Osteoblast (primary cell): ENCODE results near the gene TINAGL1. TPM values are rescaled to one million over a fixed set of nuclear protein-coding genes. Genes with fewer than 3 reads are reported as not detected.

ENCODE experiments used
- DNase-seq: peaks from one replicate; pipeline ENCODE4 v3.0.0; 2011; ENCODE audit warnings: low spot score, mixed read lengths; ENCODE audit not compliant: insufficient read length; ENCODE audit errors: missing footprints
- H2AFZ ChIP-seq: 2 replicates; pipeline ENCODE4 v1.6.0; 2011; ENCODE audit warnings: mild to moderate bottlenecking, low read length
- H3K27ac ChIP-seq: 2 replicates; pipeline ENCODE4 v1.5.1; 2011; ENCODE audit warnings: mild to moderate bottlenecking, low read depth, low read length, moderate library complexity
- H3K27me3 ChIP-seq: 2 replicates; pipeline ENCODE4 v1.6.0; 2012; ENCODE audit warnings: mild to moderate bottlenecking, control low read depth, inconsistent platforms, low read length, moderate library complexity; ENCODE audit not compliant: insufficient read depth
- H3K36me3 ChIP-seq: 2 replicates; pipeline ENCODE4 v1.5.1; 2011; ENCODE audit warnings: mild to moderate bottlenecking, low read length, control low read depth, moderate library complexity; ENCODE audit not compliant: insufficient read depth
- H3K4me1 ChIP-seq: 2 replicates; pipeline ENCODE4 v1.5.1; 2011; ENCODE audit warnings: mild to moderate bottlenecking, low read length, control low read depth, moderate library complexity; ENCODE audit not compliant: insufficient read depth
- H3K4me2 ChIP-seq: 2 replicates; pipeline ENCODE4 v1.6.0; 2011; ENCODE audit warnings: mild to moderate bottlenecking, low read length; ENCODE audit not compliant: insufficient read depth
- H3K4me3 ChIP-seq: fragments of 200-600 bp; sonication (generic); 3 replicates; pipeline ENCODE4 v1.5.1; 2012; ENCODE audit warnings: mild to moderate bottlenecking, low read length, inconsistent platforms; ENCODE audit not compliant: insufficient read depth
- H3K79me2 ChIP-seq: 2 replicates; pipeline ENCODE4 v1.6.0; 2012; ENCODE audit warnings: mild to moderate bottlenecking, low read length, control low read depth, inconsistent platforms; ENCODE audit not compliant: insufficient read depth
- H3K9me3 ChIP-seq: 2 replicates; pipeline ENCODE4 v1.5.1; 2011; ENCODE audit warnings: low read depth, low read length, control low read depth
- H4K20me1 ChIP-seq: 2 replicates; pipeline ENCODE4 v1.6.0; 2012; ENCODE audit warnings: mild to moderate bottlenecking, low read length, control low read depth; ENCODE audit not compliant: insufficient read depth
- total RNA-seq: library from RNA; depleted of rRNA; stranded (reverse); fragments of >200 nt; gene quantifications from 2 replicates; pipeline ENCODE4 v1.2.3, GENCODE V29; 2012
- TF ChIP-seq, protein P1 (sequence below): IDR thresholded peaks from 2 replicates; pipeline ENCODE4 v1.5.1; 2011; ENCODE audit warnings: mild to moderate bottlenecking, low read depth, low read length, moderate library complexity; ENCODE audit errors: extremely low read depth

Gene TINAGL1
- total RNA-seq, 1 donor: 50.3 TPM

DNA sequence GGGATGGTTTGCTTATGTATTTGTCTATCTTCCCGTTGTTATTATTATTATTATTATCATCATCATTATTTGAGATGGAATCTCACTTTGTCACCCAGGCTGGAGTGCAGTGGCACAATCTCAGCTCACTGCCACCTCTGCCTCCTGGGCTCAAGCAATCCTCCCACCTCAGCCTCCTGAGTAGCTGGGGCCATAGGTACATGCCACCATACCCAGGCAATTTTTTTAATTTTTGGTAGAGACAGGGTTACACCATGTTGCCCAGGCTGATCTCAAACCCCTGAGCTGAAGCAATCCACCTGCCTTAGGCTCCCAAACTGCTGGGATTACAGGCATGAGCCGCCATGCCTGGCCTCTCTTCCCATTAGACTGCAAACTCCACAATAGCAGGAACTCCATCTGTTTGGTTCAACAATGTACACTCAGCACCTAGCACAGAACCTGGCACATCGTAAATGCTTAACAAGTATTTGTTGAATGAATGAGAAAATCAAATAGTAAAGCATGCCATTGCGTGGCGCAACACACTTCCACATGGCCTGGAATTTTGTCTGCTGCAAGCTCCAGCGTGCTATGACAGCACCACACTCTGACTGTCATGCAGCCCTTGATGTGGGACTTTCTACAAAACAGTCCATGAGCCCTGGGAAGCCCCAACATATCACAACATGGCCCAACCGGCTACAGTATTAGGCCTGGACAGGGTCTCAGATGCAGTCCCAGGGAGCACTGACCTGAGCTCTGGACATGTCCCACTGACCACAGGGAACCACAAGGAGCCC, 3.8 kb upstream of the TINAGL1 start:
- H3K4me3 ChIP-seq: no peak overlapping the region
- no peaks in the 10 kb centered on the region for H3K9me3 ChIP-seq
- TF ChIP-seq, protein P1, sequence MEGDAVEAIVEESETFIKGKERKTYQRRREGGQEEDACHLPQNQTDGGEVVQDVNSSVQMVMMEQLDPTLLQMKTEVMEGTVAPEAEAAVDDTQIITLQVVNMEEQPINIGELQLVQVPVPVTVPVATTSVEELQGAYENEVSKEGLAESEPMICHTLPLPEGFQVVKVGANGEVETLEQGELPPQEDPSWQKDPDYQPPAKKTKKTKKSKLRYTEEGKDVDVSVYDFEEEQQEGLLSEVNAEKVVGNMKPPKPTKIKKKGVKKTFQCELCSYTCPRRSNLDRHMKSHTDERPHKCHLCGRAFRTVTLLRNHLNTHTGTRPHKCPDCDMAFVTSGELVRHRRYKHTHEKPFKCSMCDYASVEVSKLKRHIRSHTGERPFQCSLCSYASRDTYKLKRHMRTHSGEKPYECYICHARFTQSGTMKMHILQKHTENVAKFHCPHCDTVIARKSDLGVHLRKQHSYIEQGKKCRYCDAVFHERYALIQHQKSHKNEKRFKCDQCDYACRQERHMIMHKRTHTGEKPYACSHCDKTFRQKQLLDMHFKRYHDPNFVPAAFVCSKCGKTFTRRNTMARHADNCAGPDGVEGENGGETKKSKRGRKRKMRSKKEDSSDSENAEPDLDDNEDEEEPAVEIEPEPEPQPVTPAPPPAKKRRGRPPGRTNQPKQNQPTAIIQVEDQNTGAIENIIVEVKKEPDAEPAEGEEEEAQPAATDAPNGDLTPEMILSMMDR: no peak
- peak; percentile 78 for DNase-seq
- H3K27ac ChIP-seq: no peak overlapping the region
- H3K27me3 ChIP-seq: no peaks in the 10 kb centered on the region
- H2AFZ ChIP-seq: no peak overlapping the region
- no peak overlapping the region for H3K4me2 ChIP-seq
- H3K4me1 ChIP-seq: peaks cover 62% of the 10 kb centered on the region
- peaks cover 8% of the 10 kb centered on the region for H3K79me2 ChIP-seq
- no peaks in the 10 kb centered on the region for H3K36me3 ChIP-seq
- H4K20me1 ChIP-seq: no peaks in the 10 kb centered on the region

DNA sequence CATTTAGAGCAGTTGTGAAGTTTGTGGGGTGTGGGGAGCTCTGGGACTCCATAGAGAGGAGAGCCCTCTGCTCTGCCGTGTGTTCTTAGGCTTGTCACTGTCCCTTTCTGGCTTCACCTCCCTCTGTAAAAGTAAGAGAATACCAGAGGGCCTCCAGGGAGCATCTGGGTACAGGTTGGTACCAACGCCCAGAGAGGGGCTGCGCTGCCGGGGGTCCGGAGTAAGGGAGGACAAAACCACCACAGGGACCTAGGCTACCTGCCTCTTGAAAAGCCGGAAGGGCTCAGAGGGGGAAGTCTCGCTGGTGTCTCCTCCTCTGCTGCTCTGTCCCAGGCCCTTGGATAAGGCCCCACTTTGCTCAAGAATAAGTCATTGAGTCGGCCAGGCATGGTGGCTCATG, 3.1 kb upstream of the TINAGL1 start:
- no peak overlapping the region for H3K4me3 ChIP-seq
- H4K20me1 ChIP-seq: no peaks in the 10 kb centered on the region
- no peak for DNase-seq
- no peak overlapping the region for H2AFZ ChIP-seq
- H3K27ac ChIP-seq: peak overlapping the region; percentile 3
- H3K36me3 ChIP-seq: no peaks in the 10 kb centered on the region
- no peak overlapping the region for H3K4me2 ChIP-seq
- peaks cover 62% of the 10 kb centered on the region for H3K4me1 ChIP-seq
- no peaks in the 10 kb centered on the region for H3K27me3 ChIP-seq
- TF ChIP-seq, protein P1: no peak
- H3K79me2 ChIP-seq: peaks cover 12% of the 10 kb centered on the region
- H3K9me3 ChIP-seq: no peaks in the 10 kb centered on the region

DNA sequence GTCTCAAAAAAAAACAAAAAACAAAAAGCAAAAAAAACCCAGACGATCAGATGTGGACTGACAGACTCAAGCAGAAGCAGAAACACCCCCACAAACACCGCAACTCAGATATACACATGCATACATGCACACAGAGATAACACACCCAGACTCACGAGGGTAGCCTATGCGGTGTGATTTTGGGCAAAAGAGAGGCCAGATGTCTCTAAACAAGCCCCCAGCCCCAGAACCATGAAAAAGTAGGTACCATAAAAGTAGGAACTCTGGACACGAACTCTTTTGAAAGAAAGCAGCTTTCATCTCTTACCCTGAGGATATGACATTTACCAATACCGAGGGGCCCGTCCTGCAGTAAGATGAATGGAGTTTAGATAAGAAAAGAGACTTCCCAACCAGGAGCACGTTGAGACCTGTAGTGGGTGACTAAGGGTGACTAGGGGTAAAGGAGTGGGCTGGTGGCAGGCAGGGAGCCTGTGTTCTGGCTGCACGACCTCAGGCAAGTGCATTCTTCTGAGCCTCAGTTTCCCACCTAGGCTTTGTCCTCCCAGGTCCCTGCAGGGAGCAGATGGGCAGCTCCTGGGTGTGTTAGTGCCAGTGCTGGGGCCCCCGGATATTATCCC, 1.5 kb upstream of the TINAGL1 start:
- peaks cover 66% of the 10 kb centered on the region for H3K4me1 ChIP-seq
- no peak overlapping the region for H2AFZ ChIP-seq
- H3K4me3 ChIP-seq: no peak overlapping the region
- TF ChIP-seq, protein P1: no peak
- H4K20me1 ChIP-seq: no peaks in the 10 kb centered on the region
- peak overlapping the region; percentile 40 for H3K27ac ChIP-seq
- peak; percentile 68 for DNase-seq
- no peaks in the 10 kb centered on the region for H3K9me3 ChIP-seq
- no peaks in the 10 kb centered on the region for H3K36me3 ChIP-seq
- no peak overlapping the region for H3K4me2 ChIP-seq
- peaks cover 12% of the 10 kb centered on the region for H3K79me2 ChIP-seq
- no peaks in the 10 kb centered on the region for H3K27me3 ChIP-seq
